HCT116 (cell line): ENCODE measurements around the gene RNU6-9.

ENCODE experiments used
- CEBPB ChIP-seq: IDR thresholded peaks from 2 replicates; pipeline ENCODE4 v1.6.1; 2012; ENCODE audit warnings: low read depth
- EGR1 ChIP-seq: IDR thresholded peaks from 2 replicates; pipeline ENCODE4 v1.6.1; 2012; ENCODE audit warnings: low read depth
- EZH2 ChIP-seq: fragments of 200-600 bp; sonication (generic); IDR thresholded peaks from 2 replicates; pipeline ENCODE4 v1.6.1; 2017; ENCODE audit warnings: antibody characterized with exemption, mixed run types
- FOSL1 ChIP-seq: IDR thresholded peaks from 2 replicates; pipeline ENCODE4 v1.6.1; 2012; ENCODE audit warnings: low read depth
- JUND ChIP-seq: IDR thresholded peaks from 2 replicates; pipeline ENCODE4 v1.6.1; 2012
- POLR2A ChIP-seq: IDR thresholded peaks from 2 replicates; pipeline ENCODE4 v1.7.0; 2011; ENCODE audit warnings: borderline replicate concordance; ENCODE audit not compliant: insufficient read depth, insufficient read length; ENCODE audit errors: extremely low read depth
- POLR2AphosphoS5 ChIP-seq: IDR thresholded peaks from 2 replicates; pipeline ENCODE4 v1.6.1; 2011; ENCODE audit warnings: mild to moderate bottlenecking, low read depth, low read length, moderate library complexity
- RAD21 ChIP-seq: IDR thresholded peaks from 2 replicates; pipeline ENCODE4 v1.6.1; 2012; ENCODE audit warnings: low read depth, mild to moderate bottlenecking
- SIN3A ChIP-seq: IDR thresholded peaks from 2 replicates; pipeline ENCODE4 v1.6.1; 2012; ENCODE audit warnings: low read depth
- TF ChIP-seq, protein P1 (sequence below), 3 experiments: fragments of 200-600 bp in 1 of 3; sonication (generic) in 1 of 3; IDR thresholded peaks in 2 of 3; conservative IDR thresholded peaks in 1 of 3; 2 replicates each; pipeline ENCODE4 v1.5.1; 2012 to 2017; ENCODE audit warnings: low read depth in 2 of 3, low read length in 2 of 3, antibody characterized with exemption in 1 of 3, borderline replicate concordance in 1 of 3, control low read depth in 1 of 3, mild to moderate bottlenecking in 1 of 3, mixed read lengths in 1 of 3, mixed run types in 1 of 3, moderate library complexity in 1 of 3; ENCODE audit not compliant: insufficient read depth in 1 of 3
- TF ChIP-seq, protein P2 (sequence below): IDR thresholded peaks from 2 replicates; pipeline ENCODE4 v1.6.1; 2012

DNA sequence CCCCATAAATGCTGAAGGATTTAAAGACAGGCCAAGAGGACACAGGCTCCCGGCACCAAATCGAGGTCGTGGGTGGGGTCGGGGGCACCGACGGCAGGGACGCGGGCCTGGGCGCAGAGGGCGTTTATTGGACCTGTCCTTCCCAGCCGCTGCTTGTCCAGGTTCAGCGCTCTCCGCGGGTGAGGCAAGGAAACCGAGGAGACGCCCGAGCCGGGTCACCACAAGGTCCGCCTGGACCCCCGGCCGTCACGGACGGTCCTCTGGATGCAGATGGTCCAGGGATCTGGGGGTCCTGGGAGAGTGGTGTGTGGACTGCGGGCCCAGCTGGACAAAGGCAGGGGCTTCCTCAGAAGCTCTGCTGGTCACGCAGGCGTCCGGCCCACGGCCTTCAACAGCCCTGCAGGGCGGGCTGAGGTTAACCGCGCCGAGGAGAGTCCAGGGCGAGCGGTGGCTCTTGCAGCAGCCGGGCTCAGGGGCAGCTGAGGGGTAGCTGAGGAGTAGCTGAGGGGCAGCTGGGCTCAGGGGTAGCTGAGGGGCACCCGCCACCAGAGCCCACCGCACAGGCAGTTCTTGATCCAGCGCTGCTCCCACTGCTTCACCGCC, 25.3 kb upstream of the RNU6-9 start:
- TF ChIP-seq SIN3A: no peak
- TF ChIP-seq, protein P1, sequence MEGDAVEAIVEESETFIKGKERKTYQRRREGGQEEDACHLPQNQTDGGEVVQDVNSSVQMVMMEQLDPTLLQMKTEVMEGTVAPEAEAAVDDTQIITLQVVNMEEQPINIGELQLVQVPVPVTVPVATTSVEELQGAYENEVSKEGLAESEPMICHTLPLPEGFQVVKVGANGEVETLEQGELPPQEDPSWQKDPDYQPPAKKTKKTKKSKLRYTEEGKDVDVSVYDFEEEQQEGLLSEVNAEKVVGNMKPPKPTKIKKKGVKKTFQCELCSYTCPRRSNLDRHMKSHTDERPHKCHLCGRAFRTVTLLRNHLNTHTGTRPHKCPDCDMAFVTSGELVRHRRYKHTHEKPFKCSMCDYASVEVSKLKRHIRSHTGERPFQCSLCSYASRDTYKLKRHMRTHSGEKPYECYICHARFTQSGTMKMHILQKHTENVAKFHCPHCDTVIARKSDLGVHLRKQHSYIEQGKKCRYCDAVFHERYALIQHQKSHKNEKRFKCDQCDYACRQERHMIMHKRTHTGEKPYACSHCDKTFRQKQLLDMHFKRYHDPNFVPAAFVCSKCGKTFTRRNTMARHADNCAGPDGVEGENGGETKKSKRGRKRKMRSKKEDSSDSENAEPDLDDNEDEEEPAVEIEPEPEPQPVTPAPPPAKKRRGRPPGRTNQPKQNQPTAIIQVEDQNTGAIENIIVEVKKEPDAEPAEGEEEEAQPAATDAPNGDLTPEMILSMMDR (IDR thresholded peaks at IDR 0.05 in 2 of 3, conservative IDR thresholded peaks at IDR 0.05 in 1 of 3; ENCODE audit: borderline replicate concordance in 1 of 3, insufficient read depth in 1 of 3, low read depth in 2 of 3, low read length in 2 of 3): no peak
- TF ChIP-seq POLR2A: no peak
- no peak for TF ChIP-seq EZH2
- no peak for TF ChIP-seq FOSL1
- no peak; the same call in 1 of the 2 replicates for TF ChIP-seq POLR2AphosphoS5
- TF ChIP-seq RAD21: no peak
- no peak for TF ChIP-seq EGR1
- TF ChIP-seq, protein P2, sequence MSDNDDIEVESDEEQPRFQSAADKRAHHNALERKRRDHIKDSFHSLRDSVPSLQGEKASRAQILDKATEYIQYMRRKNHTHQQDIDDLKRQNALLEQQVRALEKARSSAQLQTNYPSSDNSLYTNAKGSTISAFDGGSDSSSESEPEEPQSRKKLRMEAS: no peak
- no peak for TF ChIP-seq CEBPB
- TF ChIP-seq JUND: no peak
